Ishikawa (cell line): ENCODE data around the gene FLOT2.

Source experiments
- CEBPB ChIP-seq: IDR thresholded peaks from 2 replicates; pipeline ENCODE4 v1.6.1; 2012
- CREB1 ChIP-seq: IDR thresholded peaks from 2 replicates; pipeline ENCODE4 v1.6.1; 2012; ENCODE audit warnings: low read depth
- EGR1 ChIP-seq: IDR thresholded peaks from 2 replicates; pipeline ENCODE4 v1.6.1; 2012
- EP300 ChIP-seq: IDR thresholded peaks from 2 replicates; pipeline ENCODE4 v1.6.1; 2012; ENCODE audit warnings: borderline replicate concordance
- FOXM1 ChIP-seq: IDR thresholded peaks from 2 replicates; pipeline ENCODE4 v1.6.1; 2012; ENCODE audit warnings: low read depth, borderline replicate concordance
- NFIC ChIP-seq: IDR thresholded peaks from 2 replicates; pipeline ENCODE4 v1.6.1; 2012
- RAD21 ChIP-seq: IDR thresholded peaks from 2 replicates; pipeline ENCODE4 v1.6.1; 2012; ENCODE audit warnings: low read depth
- TAF1 ChIP-seq: IDR thresholded peaks from 2 replicates; pipeline ENCODE4 v1.6.1; 2012; ENCODE audit warnings: low read depth, mild to moderate bottlenecking
- TCF12 ChIP-seq: IDR thresholded peaks from 2 replicates; pipeline ENCODE4 v1.6.1; 2012; ENCODE audit warnings: low read depth
- TEAD4 ChIP-seq: IDR thresholded peaks from 2 replicates; pipeline ENCODE4 v1.6.1; 2012
- YY1 ChIP-seq: IDR thresholded peaks from 2 replicates; pipeline ENCODE4 v1.6.1; 2012; ENCODE audit warnings: low read depth
- ZBTB7A ChIP-seq: IDR thresholded peaks from 2 replicates; pipeline ENCODE4 v1.6.1; 2012; ENCODE audit warnings: low read depth
- TF ChIP-seq, protein P1 (sequence below): IDR thresholded peaks from 2 replicates; pipeline ENCODE4 v1.6.1; 2012
- TF ChIP-seq, protein P2 (sequence below): IDR thresholded peaks from 2 replicates; pipeline ENCODE4 v1.6.1; 2012
- TF ChIP-seq, protein P3 (sequence below): IDR thresholded peaks from 2 replicates; pipeline ENCODE4 v1.6.1; 2012; ENCODE audit warnings: low read depth, mild to moderate bottlenecking

FLOT2 gene

DNA sequence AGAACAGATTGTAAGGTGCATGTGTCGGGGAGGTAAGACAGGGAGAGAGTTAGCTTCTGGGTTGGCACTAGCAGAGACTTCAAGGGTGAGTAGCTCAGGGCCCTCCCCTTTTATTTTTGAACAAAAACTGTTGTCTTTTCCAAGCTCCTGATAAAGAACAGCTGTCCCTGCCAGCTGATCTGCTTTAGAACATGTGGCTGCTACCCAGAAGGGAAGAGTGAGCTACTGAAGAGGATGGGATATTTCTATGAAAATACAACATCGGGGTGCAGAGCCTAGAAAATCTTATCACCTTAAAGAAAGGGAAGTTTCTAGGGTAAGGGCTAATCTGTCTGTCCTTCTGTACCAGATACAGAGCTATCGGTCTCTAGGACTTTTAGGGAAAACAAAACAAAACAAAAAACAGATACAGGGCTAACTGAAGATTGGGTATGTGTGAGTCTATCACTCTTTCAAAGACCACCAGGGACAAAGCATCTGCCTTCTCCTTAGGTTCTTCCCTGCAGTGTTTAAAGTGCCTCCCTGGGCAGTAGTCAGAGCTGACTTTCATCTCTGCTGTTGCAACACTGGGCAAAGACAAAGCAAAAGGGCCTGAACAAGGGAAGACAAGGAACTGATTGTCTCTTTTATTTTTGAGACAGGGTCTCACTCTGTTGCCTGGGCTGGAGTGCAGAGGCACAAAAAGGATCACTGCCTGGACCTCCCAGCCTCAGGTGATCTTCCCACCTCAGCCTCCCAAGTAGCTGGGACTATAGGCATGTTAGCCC, 10.4 kb upstream of the FLOT2 start:
- TF ChIP-seq TEAD4, result no peak
- TF ChIP-seq RAD21, result no peak

DNA sequence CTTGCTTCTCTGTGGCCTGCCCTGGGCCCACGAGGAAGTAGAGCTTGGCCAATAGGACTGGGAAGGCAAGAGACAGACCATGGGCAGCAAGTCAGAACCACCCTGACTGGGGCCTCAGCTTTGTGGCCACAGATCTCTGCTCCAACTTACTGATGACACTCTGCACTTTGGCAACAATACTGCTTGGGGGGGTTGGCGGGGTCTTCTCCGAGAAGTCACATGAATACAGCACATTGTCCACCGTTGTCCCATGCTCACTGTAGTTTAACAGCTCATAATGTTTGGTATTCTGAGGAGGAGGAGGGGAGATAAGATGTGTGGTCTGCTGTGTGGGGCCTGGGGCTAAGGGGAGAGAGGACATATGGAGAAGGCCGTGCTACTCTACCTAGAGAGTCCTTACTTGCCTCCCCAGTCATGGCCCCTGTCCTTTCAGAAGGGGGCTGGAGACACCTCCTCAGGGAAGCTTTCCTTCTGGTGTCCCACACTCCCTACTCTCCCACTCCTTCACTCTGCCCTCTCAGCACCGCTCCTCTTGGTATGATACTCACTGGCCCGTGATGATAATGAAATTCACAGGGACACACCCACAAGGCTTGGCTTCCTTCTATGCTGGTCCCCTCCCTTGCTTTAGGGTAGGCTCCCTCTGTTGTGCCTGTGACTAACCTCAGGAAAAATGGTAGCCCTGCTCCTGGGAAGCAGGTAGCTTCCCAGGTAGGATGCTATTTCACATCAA, 9.3 kb upstream of the FLOT2 start:
- TF ChIP-seq, protein P1, sequence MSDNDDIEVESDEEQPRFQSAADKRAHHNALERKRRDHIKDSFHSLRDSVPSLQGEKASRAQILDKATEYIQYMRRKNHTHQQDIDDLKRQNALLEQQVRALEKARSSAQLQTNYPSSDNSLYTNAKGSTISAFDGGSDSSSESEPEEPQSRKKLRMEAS, result no peak
- TF ChIP-seq, protein P2, sequence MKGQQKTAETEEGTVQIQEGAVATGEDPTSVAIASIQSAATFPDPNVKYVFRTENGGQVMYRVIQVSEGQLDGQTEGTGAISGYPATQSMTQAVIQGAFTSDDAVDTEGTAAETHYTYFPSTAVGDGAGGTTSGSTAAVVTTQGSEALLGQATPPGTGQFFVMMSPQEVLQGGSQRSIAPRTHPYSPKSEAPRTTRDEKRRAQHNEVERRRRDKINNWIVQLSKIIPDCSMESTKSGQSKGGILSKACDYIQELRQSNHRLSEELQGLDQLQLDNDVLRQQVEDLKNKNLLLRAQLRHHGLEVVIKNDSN, result no peak
- TF ChIP-seq YY1 (no peak), NFIC (no peak), TAF1 (no peak), EGR1 (no peak)

DNA sequence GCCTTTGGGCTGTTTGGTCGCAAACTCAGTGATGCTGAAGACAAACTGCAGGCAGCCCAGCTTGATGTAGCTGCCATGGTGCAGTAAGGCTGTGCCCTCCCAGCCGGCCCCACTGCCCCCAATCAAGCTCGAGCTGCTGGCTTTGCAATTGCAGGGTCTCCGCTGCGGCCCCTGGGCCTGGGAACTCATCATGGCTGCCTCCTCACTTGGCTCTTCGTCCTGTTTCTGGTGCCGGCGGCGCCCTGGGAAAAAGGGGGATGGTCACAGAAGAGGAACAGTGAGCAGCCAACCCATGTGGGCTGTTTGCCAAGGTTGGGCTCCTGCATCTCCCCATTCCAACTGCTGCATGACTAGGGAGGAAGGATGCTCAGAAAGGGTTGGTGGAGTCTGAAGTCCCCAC, 8.7 kb upstream of the FLOT2 start:
- TF ChIP-seq CREB1, result no peak
- TF ChIP-seq TEAD4, result no peak
- no peak for TF ChIP-seq ZBTB7A
- no peak for TF ChIP-seq EGR1
- no peak for TF ChIP-seq TAF1
- TF ChIP-seq CEBPB, result no peak
- TF ChIP-seq RAD21, result no peak
- TF ChIP-seq, protein P1, result no peak
- TF ChIP-seq, protein P3, sequence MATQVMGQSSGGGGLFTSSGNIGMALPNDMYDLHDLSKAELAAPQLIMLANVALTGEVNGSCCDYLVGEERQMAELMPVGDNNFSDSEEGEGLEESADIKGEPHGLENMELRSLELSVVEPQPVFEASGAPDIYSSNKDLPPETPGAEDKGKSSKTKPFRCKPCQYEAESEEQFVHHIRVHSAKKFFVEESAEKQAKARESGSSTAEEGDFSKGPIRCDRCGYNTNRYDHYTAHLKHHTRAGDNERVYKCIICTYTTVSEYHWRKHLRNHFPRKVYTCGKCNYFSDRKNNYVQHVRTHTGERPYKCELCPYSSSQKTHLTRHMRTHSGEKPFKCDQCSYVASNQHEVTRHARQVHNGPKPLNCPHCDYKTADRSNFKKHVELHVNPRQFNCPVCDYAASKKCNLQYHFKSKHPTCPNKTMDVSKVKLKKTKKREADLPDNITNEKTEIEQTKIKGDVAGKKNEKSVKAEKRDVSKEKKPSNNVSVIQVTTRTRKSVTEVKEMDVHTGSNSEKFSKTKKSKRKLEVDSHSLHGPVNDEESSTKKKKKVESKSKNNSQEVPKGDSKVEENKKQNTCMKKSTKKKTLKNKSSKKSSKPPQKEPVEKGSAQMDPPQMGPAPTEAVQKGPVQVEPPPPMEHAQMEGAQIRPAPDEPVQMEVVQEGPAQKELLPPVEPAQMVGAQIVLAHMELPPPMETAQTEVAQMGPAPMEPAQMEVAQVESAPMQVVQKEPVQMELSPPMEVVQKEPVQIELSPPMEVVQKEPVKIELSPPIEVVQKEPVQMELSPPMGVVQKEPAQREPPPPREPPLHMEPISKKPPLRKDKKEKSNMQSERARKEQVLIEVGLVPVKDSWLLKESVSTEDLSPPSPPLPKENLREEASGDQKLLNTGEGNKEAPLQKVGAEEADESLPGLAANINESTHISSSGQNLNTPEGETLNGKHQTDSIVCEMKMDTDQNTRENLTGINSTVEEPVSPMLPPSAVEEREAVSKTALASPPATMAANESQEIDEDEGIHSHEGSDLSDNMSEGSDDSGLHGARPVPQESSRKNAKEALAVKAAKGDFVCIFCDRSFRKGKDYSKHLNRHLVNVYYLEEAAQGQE, result no peak
- TF ChIP-seq, protein P2, result no peak
- TF ChIP-seq FOXM1, result no peak
- TF ChIP-seq TCF12, result no peak
- TF ChIP-seq EP300, result no peak
- no peak for TF ChIP-seq NFIC
- no peak for TF ChIP-seq YY1

DNA sequence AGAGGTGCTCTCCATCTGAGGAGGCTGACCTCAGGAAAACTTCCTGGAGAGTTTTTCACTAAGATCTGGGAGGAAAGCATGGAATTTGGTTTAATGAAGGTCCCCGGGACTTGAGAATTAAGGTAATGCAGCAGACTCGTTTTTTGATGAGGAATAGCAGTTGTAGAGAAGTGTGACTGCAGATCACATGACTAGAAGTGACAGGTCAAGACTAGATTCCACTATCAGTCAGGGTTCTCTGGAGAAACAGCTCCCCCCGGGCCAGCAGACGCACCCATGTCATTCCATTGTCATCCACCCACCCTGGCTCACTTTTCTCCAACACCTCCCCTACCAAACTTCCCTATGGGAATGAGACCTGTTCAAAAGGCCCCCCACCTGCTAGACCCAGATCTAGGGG, 7.3 kb upstream of the FLOT2 start:
- no peak for TF ChIP-seq TAF1
- TF ChIP-seq, protein P2, result no peak
- TF ChIP-seq, protein P3, result no peak
- TF ChIP-seq EGR1, result no peak
- TF ChIP-seq ZBTB7A, result no peak
- TF ChIP-seq TCF12, result no peak
- no peak for TF ChIP-seq NFIC

DNA sequence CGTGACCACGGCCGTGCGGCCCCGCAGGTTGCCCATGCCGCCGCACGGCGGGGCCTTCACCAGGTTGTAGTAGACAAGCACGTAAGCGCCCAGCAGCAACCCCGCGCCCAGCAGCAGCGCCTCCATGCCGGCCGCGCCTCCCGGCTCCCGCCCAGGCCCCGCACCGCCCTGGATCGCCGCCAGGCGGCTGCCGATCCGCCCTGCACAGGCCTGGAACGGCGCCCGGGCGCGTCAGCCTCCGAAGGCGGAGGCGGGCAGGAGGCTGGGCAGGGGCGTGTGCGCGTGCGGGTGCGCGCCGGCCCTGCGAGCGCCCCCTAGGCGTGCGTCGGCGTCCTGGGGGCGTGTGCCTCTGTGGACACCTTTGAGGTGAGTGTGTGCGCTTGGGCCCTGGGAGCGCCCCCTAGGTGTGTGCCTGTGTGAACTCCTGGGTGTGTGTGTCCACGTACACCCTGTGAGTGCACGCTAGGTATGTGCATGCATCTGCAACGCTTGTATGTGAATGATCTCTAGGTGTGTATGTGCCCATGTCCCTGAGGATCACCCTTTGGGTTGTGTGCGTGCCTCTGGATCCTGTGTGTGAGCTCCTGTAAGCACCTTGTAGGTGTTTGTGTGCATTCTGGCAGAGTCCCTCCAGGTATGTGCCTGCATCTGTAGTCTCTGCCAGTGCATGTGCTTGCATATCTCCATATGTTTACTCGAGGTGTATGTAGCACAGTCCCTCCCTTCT, 5.4 kb upstream of the FLOT2 start, which contains the start of gene DHRS13:
TSS of gene DHRS13 (minus strand) at position 261 of the 727 bp plus-strand sequence. CDS start at position 126, 135 bp downstream.
- TF ChIP-seq ZBTB7A (no peak; the same call in 1 of the 2 replicates), FOXM1 (no peak), TCF12 (peak; percentile 54), EGR1 (peak; percentile 92), TAF1 (no peak), NFIC (peak; percentile 92), TEAD4 (no peak), CEBPB (no peak), CREB1 (no peak), YY1 (no peak), RAD21 (peak; percentile 53; the same call in 1 of the 2 replicates), EP300 (no peak; the same call in 1 of the 2 replicates)
- TF ChIP-seq, protein P3, result no peak
- TF ChIP-seq, protein P2, result no peak
- TF ChIP-seq, protein P1, result peak; percentile 92
